Mammary epithelial cell (primary cell): ENCODE measurements around the gene CD226.

Experiments
- EZH2 ChIP-seq: IDR thresholded peaks from 2 replicates; pipeline ENCODE4 v1.6.1; 2012; ENCODE audit warnings: low read length, inconsistent platforms, borderline replicate concordance
- TF ChIP-seq, protein P1 (sequence below), 2 donors: IDR thresholded peaks in 1 of 2; conservative IDR thresholded peaks in 1 of 2; 2 replicates each; pipeline ENCODE4 v1.5.1; 2011 to 2012; ENCODE audit warnings: inconsistent platforms in 2 of 2, low read length in 2 of 2, mild to moderate bottlenecking in 2 of 2, control low read depth in 1 of 2, low read depth in 1 of 2; ENCODE audit not compliant: insufficient read depth in 1 of 2; ENCODE audit errors: extremely low read depth in 1 of 2

- TF ChIP-seq, protein P1, sequence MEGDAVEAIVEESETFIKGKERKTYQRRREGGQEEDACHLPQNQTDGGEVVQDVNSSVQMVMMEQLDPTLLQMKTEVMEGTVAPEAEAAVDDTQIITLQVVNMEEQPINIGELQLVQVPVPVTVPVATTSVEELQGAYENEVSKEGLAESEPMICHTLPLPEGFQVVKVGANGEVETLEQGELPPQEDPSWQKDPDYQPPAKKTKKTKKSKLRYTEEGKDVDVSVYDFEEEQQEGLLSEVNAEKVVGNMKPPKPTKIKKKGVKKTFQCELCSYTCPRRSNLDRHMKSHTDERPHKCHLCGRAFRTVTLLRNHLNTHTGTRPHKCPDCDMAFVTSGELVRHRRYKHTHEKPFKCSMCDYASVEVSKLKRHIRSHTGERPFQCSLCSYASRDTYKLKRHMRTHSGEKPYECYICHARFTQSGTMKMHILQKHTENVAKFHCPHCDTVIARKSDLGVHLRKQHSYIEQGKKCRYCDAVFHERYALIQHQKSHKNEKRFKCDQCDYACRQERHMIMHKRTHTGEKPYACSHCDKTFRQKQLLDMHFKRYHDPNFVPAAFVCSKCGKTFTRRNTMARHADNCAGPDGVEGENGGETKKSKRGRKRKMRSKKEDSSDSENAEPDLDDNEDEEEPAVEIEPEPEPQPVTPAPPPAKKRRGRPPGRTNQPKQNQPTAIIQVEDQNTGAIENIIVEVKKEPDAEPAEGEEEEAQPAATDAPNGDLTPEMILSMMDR (conservative IDR thresholded peaks at IDR 0.05 in 1 of 2, IDR thresholded peaks at IDR 0.05 in 1 of 2; ENCODE audit: extremely low read depth in 1 of 2, insufficient read depth in 1 of 2, low read depth in 1 of 2, low read length in 2 of 2), result no peak
- no peak for TF ChIP-seq EZH2
Measured at GRCh38 chr18:69845593-69846506, 101.8 kb downstream of the CD226 start.
